MCF 10A (cell line): Measurements from ENCODE around the gene BAHCC1. TPM values are rescaled to one million over a fixed set of nuclear protein-coding genes. Genes with fewer than 3 reads are reported as not detected.

Experiments
- BruUV-seq: library from RNA; stranded (reverse); fragments of 400-500 nt; replicated peaks from 2 replicates; lab custom pipeline; 2021; lab: Mats Ljungman, UMichigan
- CTCF ChIA-PET: fragments of 300-600 bp; sonication (Branson Sonifier 250); formaldehyde crosslinking; extraction: SDS; loops from one replicate; lab custom pipeline; 2021; ENCODE audit warnings: antibody characterized with exemption, inconsistent platforms; lab: Yijun Ruan, JAX
- POLR2A ChIA-PET: fragments of 300-600, 350-650 bp; sonication (Branson Sonifier 250); formaldehyde crosslinking; extraction: SDS; loops from one replicate; lab custom pipeline; 2020; ENCODE audit warnings: antibody characterized with exemption, inconsistent platforms; lab: Yijun Ruan, JAX
- DNase-seq: peaks from one replicate; pipeline ENCODE4 v3.0.0-alpha.2; 2018; ENCODE audit not compliant: unreplicated experiment
- H3K27ac Mint-ChIP-seq: one replicate; pipeline ENCODE4 v1.8.0; 2022; ENCODE audit warnings: mild to moderate bottlenecking, low read depth, mixed read lengths; ENCODE audit not compliant: unreplicated experiment
- H3K27me3 Mint-ChIP-seq: one replicate; pipeline ENCODE4 v1.8.0; 2022; ENCODE audit warnings: mixed read lengths; ENCODE audit not compliant: insufficient read depth, unreplicated experiment
- H3K36me3 Mint-ChIP-seq: one replicate; pipeline ENCODE4 v1.8.0; 2022; ENCODE audit warnings: mild to moderate bottlenecking, moderate library complexity, mixed read lengths; ENCODE audit not compliant: insufficient read depth, unreplicated experiment
- H3K4me1 Mint-ChIP-seq: one replicate; pipeline ENCODE4 v1.8.0; 2022; ENCODE audit warnings: mixed read lengths; ENCODE audit not compliant: insufficient read depth, unreplicated experiment
- H3K4me3 Mint-ChIP-seq: one replicate; pipeline ENCODE4 v1.8.0; 2022; ENCODE audit warnings: mild to moderate bottlenecking, moderate library complexity, mixed read lengths; ENCODE audit not compliant: unreplicated experiment
- H3K9me3 Mint-ChIP-seq: one replicate; pipeline ENCODE4 v1.8.0; 2022; ENCODE audit warnings: mixed read lengths; ENCODE audit not compliant: unreplicated experiment
- intact Hi-C: fragments of 100-400 bp; cut with micrococcal nuclease; formaldehyde crosslinking; loops from 2 replicates; pipeline ENCODE4 v1.14.1; 2022
- total RNA-seq: library from RNA; stranded (reverse); gene quantifications from 2 replicates; pipeline ENCODE4 v1.2.3, GENCODE V29; 2022
- TF ChIP-seq, protein P1 (sequence below): fragments of 200-600 bp; IDR thresholded peaks from one replicate; pipeline ENCODE4 v1.8.0; 2022; ENCODE audit warnings: antibody characterized with exemption, mild to moderate bottlenecking; ENCODE audit not compliant: unreplicated experiment

Gene BAHCC1
- total RNA-seq, 1 experiment from 2014 or later: 7.4 TPM

DNA sequence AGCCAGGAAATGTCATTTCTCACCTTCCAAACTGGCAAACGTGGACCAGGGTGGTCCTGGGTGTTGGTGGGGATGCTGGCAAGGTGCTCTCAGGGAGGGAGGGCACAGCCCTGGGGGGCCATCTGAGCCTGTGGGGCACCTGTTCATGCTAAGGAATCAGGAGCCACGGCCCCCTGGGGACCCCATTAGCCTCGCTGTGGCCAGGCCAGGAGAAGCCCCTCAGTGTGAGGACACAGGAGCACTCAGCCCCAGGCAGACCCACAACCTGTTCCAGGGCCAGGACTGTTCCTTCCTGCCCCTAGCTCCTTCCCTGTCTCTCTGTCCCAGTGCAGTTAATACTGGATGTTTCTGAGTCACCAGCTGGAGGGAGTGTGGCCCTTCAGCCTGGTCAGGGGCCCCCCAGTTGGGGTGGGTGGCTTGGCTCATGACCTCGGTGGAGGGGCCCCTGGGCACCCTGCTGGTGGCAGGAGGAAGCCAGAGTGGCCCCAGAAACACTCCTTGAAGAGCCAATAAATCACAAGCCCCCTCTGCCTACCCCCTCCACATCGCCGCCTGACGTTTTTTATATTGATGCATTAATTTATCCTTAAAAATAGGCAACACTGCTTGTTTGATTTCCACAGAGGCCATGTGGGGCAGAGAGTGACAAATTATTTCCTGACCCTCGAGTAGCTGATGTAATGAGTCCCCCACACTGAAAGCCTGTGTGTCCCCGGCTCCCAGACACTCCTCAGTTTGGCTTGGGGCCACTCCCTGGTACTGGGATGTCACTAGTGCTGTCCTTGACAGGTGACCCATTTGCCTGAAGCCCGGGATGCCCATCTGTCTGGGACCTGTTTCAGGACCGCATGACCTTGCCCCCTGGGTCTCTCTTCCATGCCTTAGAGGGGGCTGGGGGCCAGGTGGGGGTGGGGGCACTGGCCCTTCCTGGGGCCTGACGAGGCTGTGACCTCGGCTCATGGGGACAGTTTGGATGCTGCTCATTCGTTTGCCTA, 95.0 kb downstream of the BAHCC1 start:
- TF ChIP-seq, protein P1, sequence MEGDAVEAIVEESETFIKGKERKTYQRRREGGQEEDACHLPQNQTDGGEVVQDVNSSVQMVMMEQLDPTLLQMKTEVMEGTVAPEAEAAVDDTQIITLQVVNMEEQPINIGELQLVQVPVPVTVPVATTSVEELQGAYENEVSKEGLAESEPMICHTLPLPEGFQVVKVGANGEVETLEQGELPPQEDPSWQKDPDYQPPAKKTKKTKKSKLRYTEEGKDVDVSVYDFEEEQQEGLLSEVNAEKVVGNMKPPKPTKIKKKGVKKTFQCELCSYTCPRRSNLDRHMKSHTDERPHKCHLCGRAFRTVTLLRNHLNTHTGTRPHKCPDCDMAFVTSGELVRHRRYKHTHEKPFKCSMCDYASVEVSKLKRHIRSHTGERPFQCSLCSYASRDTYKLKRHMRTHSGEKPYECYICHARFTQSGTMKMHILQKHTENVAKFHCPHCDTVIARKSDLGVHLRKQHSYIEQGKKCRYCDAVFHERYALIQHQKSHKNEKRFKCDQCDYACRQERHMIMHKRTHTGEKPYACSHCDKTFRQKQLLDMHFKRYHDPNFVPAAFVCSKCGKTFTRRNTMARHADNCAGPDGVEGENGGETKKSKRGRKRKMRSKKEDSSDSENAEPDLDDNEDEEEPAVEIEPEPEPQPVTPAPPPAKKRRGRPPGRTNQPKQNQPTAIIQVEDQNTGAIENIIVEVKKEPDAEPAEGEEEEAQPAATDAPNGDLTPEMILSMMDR: no peak
- Mint-ChIP-seq H3K9me3 (no peaks in the 10 kb centered on the region), H3K4me3 (no peak overlapping the region), H3K4me1 (no peaks in the 10 kb centered on the region), H3K27me3 (peaks cover 16% of the 10 kb centered on the region), H3K27ac (no peak overlapping the region), H3K36me3 (no peaks in the 10 kb centered on the region)
- no TSS peak for BruUV-seq
- intact Hi-C loops: no loop called here
- no peak for DNase-seq
- ChIA-PET POLR2A (no interaction called here), CTCF (interaction anchor here (0.6 to 1.1 kb wide), 3 partner anchors 8 to 662 kb away, joined by 3 read pairs; no protein-coding TSS in a partner anchor)

DNA sequence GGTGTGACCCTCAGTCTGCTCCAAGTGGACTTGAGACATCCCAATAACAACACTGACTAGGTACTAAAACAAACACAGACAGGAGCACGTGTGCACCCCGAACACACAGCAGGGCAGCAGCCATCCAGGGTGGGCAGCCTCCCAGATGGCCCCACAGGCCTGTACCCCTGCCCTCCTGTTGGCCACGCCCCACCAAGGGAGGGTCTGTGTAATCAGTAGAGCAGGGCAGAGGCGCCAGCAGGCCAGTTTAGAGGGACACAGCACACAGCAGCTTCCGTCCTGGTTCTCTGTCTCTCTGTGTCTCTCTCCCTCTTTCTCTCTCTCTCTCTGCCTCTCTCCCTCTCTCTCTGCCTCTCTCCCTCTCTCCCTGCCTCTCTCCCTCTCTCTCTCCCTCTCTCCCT, 95.9 kb downstream of the BAHCC1 start:
- no peaks in the 10 kb centered on the region for H3K4me1 Mint-ChIP-seq
- intact Hi-C loops: no loop called here
- no peak overlapping the region for H3K27ac Mint-ChIP-seq
- H3K36me3 Mint-ChIP-seq: no peaks in the 10 kb centered on the region
- ChIA-PET POLR2A (no interaction called here), CTCF (no interaction called here)
- no peak overlapping the region for H3K4me3 Mint-ChIP-seq
- DNase-seq: no peak
- H3K9me3 Mint-ChIP-seq: no peaks in the 10 kb centered on the region
- no TSS peak for BruUV-seq
- H3K27me3 Mint-ChIP-seq: peaks cover 16% of the 10 kb centered on the region
- TF ChIP-seq, protein P1: no peak

- TF ChIP-seq, protein P1: no peak
- Mint-ChIP-seq H3K36me3 (no peaks in the 10 kb centered on the region), H3K9me3 (no peaks in the 10 kb centered on the region), H3K4me3 (no peak overlapping the region), H3K27me3 (peaks cover 16% of the 10 kb centered on the region), H3K4me1 (no peaks in the 10 kb centered on the region), H3K27ac (no peak overlapping the region)
- ChIA-PET CTCF (interaction anchor here (1.4 kb wide), 1 partner anchor 239 kb away, joined by 4 read pairs; no protein-coding TSS in a partner anchor), POLR2A (interaction anchor here (0.6 to 1.0 kb wide), 3 partner anchors 61 to 433 kb away, joined by 3 read pairs; partner anchors contain the start of gene FAAP100)
- intact Hi-C loops: no loop called here
- no TSS peak for BruUV-seq
- DNase-seq: no peak
Observed at GRCh38 chr17:81491761-81492160, 96.5 kb downstream of the BAHCC1 start.

DNA sequence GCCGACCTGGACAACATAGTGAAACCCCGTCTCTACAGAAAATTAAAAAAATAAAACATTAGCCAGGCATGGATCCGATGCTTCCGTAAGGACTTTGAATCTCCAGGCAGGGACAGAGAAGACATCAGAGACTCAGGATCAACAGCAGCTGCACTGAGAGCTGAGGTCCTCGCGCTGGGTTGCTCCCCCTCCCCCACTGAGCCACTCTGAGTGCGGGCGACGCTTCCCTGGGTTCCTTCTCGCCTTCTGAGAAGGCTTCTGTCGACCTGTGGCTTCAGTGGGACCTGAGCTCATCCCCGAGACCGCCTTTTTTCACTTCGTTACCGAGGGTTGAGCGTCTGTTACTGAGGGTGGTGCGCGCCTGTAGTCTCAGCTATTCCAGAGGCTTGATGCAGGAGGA, 96.9 kb downstream of the BAHCC1 start:
- peaks cover 16% of the 10 kb centered on the region for H3K27me3 Mint-ChIP-seq
- TF ChIP-seq, protein P1: no peak
- H3K36me3 Mint-ChIP-seq: no peaks in the 10 kb centered on the region
- no peak for DNase-seq
- no TSS peak for BruUV-seq
- CTCF ChIA-PET: interaction anchor here (1.4 kb wide), 1 partner anchor 239 kb away, joined by 4 read pairs; no protein-coding TSS in a partner anchor
- H3K4me1 Mint-ChIP-seq: no peaks in the 10 kb centered on the region
- H3K4me3 Mint-ChIP-seq: no peak overlapping the region
- no peaks in the 10 kb centered on the region for H3K9me3 Mint-ChIP-seq
- intact Hi-C loops: no loop called here
- no peak overlapping the region for H3K27ac Mint-ChIP-seq
- POLR2A ChIA-PET: interaction anchor here (0.6 to 1.0 kb wide), 5 partner anchors 60 to 432 kb away, joined by 3 read pairs; partner anchors contain the start of gene FAAP100
